Colonic mucosa (tissue), 4 donors: ENCODE measurements around the gene NGFR. TPM values are rescaled to one million over a fixed set of nuclear protein-coding genes. Genes with fewer than 3 reads are reported as not detected.

Source experiments
- DNase-seq: peaks from one replicate; pipeline ENCODE4 v3.0.0-alpha.2; 2020
- H3K27ac ChIP-seq: fragments of 200-600 bp; one replicate; pipeline ENCODE4 v1.8.0; 2021
- H3K27me3 ChIP-seq: fragments of 200-600 bp; one replicate; pipeline ENCODE4 v1.8.0; 2021
- H3K36me3 ChIP-seq: fragments of 200-600 bp; one replicate; pipeline ENCODE4 v1.8.0; 2021
- H3K4me1 ChIP-seq: fragments of 200-600 bp; one replicate; pipeline ENCODE4 v1.8.0; 2021; ENCODE audit warnings: mild to moderate bottlenecking
- H3K4me3 ChIP-seq: fragments of 200-600 bp; one replicate; pipeline ENCODE4 v1.8.0; 2021
- H3K9ac ChIP-seq, 2 donors: one replicate each; pipeline ENCODE4 v1.7.0; 2013; ENCODE audit warnings: control low read depth in 2 of 2, low read depth in 2 of 2, low read length in 2 of 2
- H3K9me3 ChIP-seq: fragments of 200-600 bp; one replicate; pipeline ENCODE4 v1.8.0; 2021
- intact Hi-C: fragments of 100-400 bp; cut with DNase I; formaldehyde crosslinking; loops from one replicate; pipeline ENCODE4 v1.14.1; 2022
- total RNA-seq, 2 donors: library from RNA; stranded (reverse); fragmentation: NEBNext Ultra II Directional in 1 of 2; extraction: Animal tissue kit (Norgen Biotek cat#: 25700) in 1 of 2; gene quantifications; one replicate each; pipeline ENCODE4 v1.2.1, GENCODE V29; 2021
- TF ChIP-seq, protein P1 (sequence below): fragments of 200-600 bp; IDR thresholded peaks from one replicate; pipeline ENCODE4 v1.8.0; 2022; ENCODE audit warnings: antibody characterized with exemption, mild to moderate bottlenecking
- donor health status: healthy.
- donor health status: DM: no; HTN: no; CAD: no.
- donor health status: DM: no; HTN: no; CAD: no.

NGFR gene
- total RNA-seq, 2 donors from 2014 or later, result 0.49 to 2.7 TPM

DNA sequence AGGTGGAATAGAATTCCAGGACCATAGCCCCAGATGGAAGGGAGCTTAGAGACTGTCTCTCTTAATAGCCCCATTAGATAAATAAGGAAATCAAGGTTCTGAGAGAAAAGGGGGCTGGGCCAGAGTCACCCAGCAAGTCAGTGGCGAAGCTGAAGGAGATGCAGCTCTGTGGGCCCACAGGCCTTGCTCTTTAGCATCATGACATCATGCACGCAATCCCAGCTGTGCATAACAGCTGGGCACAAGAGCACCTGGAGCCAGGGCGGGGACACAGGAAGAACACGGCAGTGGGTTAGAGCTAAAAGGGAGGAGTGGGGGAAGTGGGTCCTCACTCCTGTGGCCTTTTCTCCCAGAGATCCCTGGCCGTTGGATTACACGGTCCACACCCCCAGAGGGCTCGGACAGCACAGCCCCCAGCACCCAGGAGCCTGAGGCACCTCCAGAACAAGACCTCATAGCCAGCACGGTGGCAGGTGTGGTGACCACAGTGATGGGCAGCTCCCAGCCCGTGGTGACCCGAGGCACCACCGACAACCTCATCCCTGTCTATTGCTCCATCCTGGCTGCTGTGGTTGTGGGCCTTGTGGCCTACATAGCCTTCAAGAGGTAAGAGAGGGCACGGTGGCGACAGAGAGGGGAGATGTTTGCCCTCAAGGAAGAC is 15.1 kb downstream of the NGFR start:
- H3K9ac ChIP-seq, result no peak overlapping the region
- H3K27ac ChIP-seq, result no peak overlapping the region
- H3K27me3 ChIP-seq, result no peaks in the 10 kb centered on the region
- no peak for DNase-seq
- peaks cover under 1% of the 10 kb centered on the region for H3K4me1 ChIP-seq
- intact Hi-C loops, result no loop called here
- TF ChIP-seq, protein P1, sequence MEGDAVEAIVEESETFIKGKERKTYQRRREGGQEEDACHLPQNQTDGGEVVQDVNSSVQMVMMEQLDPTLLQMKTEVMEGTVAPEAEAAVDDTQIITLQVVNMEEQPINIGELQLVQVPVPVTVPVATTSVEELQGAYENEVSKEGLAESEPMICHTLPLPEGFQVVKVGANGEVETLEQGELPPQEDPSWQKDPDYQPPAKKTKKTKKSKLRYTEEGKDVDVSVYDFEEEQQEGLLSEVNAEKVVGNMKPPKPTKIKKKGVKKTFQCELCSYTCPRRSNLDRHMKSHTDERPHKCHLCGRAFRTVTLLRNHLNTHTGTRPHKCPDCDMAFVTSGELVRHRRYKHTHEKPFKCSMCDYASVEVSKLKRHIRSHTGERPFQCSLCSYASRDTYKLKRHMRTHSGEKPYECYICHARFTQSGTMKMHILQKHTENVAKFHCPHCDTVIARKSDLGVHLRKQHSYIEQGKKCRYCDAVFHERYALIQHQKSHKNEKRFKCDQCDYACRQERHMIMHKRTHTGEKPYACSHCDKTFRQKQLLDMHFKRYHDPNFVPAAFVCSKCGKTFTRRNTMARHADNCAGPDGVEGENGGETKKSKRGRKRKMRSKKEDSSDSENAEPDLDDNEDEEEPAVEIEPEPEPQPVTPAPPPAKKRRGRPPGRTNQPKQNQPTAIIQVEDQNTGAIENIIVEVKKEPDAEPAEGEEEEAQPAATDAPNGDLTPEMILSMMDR, result no peak
- no peak overlapping the region for H3K4me3 ChIP-seq
- no peaks in the 10 kb centered on the region for H3K36me3 ChIP-seq
- no peaks in the 10 kb centered on the region for H3K9me3 ChIP-seq

DNA sequence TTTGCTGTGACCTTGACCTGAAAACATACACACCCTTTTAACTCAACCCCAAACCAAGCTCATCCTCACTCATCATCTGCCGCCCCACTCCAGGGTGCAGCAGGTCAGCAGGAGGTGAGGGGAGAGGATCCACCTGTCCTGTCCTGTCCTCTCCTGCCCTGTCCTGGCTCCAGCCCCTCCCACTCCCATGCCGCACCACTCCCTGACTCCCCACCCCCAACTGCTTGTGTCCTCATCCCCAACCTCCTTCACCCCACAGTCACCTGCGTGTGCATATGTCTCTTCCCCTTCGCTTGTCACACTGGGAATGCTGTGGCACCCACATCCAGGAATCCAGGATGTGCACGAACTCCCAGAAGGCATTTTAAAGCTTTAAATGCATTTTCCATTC is 15.6 kb downstream of the NGFR start:
- intact Hi-C loops, result no loop called here
- TF ChIP-seq, protein P1, result no peak
- H3K4me1 ChIP-seq, result peaks cover 6% of the 10 kb centered on the region

DNA sequence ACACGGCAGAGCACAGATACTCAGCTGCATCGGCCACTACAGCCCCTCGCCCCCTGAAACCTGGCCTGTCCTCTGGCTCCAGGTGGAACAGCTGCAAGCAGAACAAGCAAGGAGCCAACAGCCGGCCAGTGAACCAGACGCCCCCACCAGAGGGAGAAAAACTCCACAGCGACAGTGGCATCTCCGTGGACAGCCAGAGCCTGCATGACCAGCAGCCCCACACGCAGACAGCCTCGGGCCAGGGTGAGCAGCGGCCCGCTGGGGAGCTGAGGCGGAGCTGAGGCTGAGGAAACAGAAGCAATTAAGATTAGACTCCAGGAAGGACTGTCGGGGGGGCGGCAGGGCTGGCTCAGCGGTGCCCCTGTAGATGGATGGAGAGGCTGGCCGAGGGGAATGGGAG is 16.7 kb downstream of the NGFR start:
- Histone ChIP-seq H3K4me1 (peaks cover 6% of the 10 kb centered on the region), H3K9me3 (no peaks in the 10 kb centered on the region), H3K27me3 (no peaks in the 10 kb centered on the region), H3K27ac (no peak overlapping the region), H3K4me3 (no peak overlapping the region), H3K36me3 (no peaks in the 10 kb centered on the region), H3K9ac (no peak overlapping the region)
- intact Hi-C loops, result no loop called here
- TF ChIP-seq, protein P1, result no peak
- no peak for DNase-seq

More for the DNA sequence above, 15.6 kb downstream of the NGFR start:
- no peaks in the 10 kb centered on the region for H3K9me3 ChIP-seq
- no peaks in the 10 kb centered on the region for H3K36me3 ChIP-seq
- no peak overlapping the region for H3K9ac ChIP-seq
- H3K4me3 ChIP-seq, result no peak overlapping the region
- H3K27ac ChIP-seq, result no peak overlapping the region
- no peaks in the 10 kb centered on the region for H3K27me3 ChIP-seq
- DNase-seq, result no peak

DNA sequence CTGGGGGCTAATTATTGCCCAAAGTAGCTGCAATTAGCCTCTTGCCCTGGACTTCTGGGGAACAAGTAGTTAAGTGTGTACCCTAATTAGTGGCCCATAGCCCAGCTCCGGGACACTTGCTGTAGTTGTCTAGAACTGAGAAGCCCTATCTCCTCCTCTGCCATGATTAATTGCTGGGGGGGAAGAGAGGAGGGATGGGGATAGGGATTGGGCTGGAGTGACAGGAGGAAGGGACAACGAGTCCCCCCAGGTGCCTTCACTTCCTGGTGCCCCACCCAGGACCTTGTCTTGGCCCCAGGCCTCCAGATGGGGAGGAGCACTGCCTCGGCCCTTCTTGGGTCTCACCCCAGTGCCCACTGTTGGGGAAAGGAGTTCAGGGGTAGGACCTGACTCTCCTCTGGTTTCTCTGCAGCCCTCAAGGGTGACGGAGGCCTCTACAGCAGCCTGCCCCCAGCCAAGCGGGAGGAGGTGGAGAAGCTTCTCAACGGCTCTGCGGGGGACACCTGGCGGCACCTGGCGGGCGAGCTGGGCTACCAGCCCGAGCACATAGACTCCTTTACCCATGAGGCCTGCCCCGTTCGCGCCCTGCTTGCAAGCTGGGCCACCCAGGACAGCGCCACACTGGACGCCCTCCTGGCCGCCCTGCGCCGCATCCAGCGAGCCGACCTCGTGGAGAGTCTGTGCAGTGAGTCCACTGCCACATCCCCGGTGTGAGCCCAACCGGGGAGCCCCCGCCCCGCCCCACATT is 17.4 kb downstream of the NGFR start:
- TF ChIP-seq, protein P1, result no peak
- Histone ChIP-seq H3K27me3 (no peaks in the 10 kb centered on the region), H3K27ac (no peak overlapping the region), H3K36me3 (no peaks in the 10 kb centered on the region), H3K9ac (no peak overlapping the region), H3K4me1 (peaks cover 6% of the 10 kb centered on the region), H3K9me3 (no peaks in the 10 kb centered on the region), H3K4me3 (no peak overlapping the region)
- intact Hi-C loops, result no loop called here
- no peak for DNase-seq

DNA sequence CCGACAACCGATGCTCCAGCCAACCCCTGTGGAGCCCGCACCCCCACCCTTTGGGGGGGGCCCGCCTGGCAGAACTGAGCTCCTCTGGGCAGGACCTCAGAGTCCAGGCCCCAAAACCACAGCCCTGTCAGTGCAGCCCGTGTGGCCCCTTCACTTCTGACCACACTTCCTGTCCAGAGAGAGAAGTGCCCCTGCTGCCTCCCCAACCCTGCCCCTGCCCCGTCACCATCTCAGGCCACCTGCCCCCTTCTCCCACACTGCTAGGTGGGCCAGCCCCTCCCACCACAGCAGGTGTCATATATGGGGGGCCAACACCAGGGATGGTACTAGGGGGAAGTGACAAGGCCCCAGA is 17.9 kb downstream of the NGFR start:
- Histone ChIP-seq H3K27ac (no peak overlapping the region), H3K9ac (no peak overlapping the region)

More for the DNA sequence above, 17.9 kb downstream of the NGFR start:
- peaks cover 6% of the 10 kb centered on the region for H3K4me1 ChIP-seq
- TF ChIP-seq, protein P1, result no peak
- H3K9me3 ChIP-seq, result no peaks in the 10 kb centered on the region
- H3K27me3 ChIP-seq, result no peaks in the 10 kb centered on the region
- intact Hi-C loops, result no loop called here
- no peak for DNase-seq
- H3K4me3 ChIP-seq, result no peak overlapping the region
- H3K36me3 ChIP-seq, result no peaks in the 10 kb centered on the region
